Gastroesophageal sphincter (tissue), 3 donors: Measurements from ENCODE around the gene CNGA3.

ENCODE experiments used
- EP300 ChIP-seq: sonication (generic); formaldehyde crosslinking; IDR thresholded peaks from one replicate; pipeline ENCODE4 v1.6.1; 2017; ENCODE audit warnings: antibody characterized with exemption, mild to moderate bottlenecking
- TF ChIP-seq, protein P1 (sequence below), 4 experiments: fragments of 200-600 bp in 2 of 4; fragments of 450-650 bp in 2 of 4; sonication (generic) in 1 of 4; IDR thresholded peaks; one replicate each; pipeline ENCODE4 v1.5.1; 2017 to 2019; ENCODE audit warnings: antibody characterized with exemption in 4 of 4, mild to moderate bottlenecking in 2 of 4, moderate library complexity in 2 of 4

DNA sequence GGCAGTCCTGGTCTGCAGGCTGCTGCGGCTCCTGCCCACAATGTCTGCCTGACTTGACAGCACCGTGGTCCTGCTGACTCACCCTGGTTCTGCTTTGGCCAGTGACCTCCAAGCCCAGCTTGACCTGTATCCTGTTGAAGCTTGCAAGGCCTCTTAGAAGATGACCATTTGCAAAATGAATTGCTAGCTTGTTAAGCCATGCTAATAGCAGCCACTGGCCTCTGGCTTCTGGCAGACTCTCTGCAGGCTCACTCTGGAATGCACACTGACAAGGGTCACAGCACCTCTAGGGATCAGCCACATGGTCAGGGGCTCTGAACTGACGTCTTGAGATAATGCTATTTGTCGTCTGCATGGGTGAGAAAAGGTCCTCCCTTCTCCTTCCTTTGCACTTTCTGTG, 25.9 kb downstream of the CNGA3 start:
- TF ChIP-seq, protein P1, sequence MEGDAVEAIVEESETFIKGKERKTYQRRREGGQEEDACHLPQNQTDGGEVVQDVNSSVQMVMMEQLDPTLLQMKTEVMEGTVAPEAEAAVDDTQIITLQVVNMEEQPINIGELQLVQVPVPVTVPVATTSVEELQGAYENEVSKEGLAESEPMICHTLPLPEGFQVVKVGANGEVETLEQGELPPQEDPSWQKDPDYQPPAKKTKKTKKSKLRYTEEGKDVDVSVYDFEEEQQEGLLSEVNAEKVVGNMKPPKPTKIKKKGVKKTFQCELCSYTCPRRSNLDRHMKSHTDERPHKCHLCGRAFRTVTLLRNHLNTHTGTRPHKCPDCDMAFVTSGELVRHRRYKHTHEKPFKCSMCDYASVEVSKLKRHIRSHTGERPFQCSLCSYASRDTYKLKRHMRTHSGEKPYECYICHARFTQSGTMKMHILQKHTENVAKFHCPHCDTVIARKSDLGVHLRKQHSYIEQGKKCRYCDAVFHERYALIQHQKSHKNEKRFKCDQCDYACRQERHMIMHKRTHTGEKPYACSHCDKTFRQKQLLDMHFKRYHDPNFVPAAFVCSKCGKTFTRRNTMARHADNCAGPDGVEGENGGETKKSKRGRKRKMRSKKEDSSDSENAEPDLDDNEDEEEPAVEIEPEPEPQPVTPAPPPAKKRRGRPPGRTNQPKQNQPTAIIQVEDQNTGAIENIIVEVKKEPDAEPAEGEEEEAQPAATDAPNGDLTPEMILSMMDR (IDR thresholded peaks at IDR 0.05), result no peak
- no peak for TF ChIP-seq EP300
